Measurements from ENCODE around the gene SIX1. TPM values are rescaled to one million over a fixed set of nuclear protein-coding genes. Genes with fewer than 3 reads are reported as not detected.

Gene SIX1
- total and polyA plus RNA-seq, 2 of the 4 experiments (the other 2 are of a cell fraction), result 7.7 to 15.0 TPM

GRCh38 chr14:60647081-60647836, 2.0 kb downstream of the SIX1 start:
- 0 out of 2 replicates have a peak, but pooled peaks cover 2% of the 10 kb centered on the region for H3K9me1 ChIP-seq (ENCODE audit: insufficient read depth, low read length)
- H3K27ac ChIP-seq (ENCODE audit: insufficient read depth, low read length), result peak overlapping the region; percentile 98
- peaks cover 7% of the 10 kb centered on the region; the same call in 1 of the 2 replicates for H3K4me1 ChIP-seq (ENCODE audit: control insufficient read depth, insufficient read depth, low read length)
- peak overlapping the region; percentile 25; the same call in 1 of the 2 replicates for H4K5ac ChIP-seq (ENCODE audit: low read depth, low read length)
- dilution Hi-C loops (cut with HindIII; ENCODE audit: low sequenced_read_pairs, unreplicated experiment) (loop anchor here (25.0 kb wide), 1 partner anchor 390 kb away; no protein-coding TSS in a partner anchor), intact Hi-C loops (cut with micrococcal nuclease) (loop anchor here (5.0 kb wide), 3 partner anchors 455 to 605 kb away; no protein-coding TSS in a partner anchor), in situ Hi-C loops (cut with MboI; ENCODE audit: low sequenced_read_pairs) (loop anchor here (25.0 kb wide), 2 partner anchors 340 to 915 kb away; partner anchors contain the start of genes SLC38A6 and TRMT5)
- H3K4me2 ChIP-seq (ENCODE audit: low read depth, low read length), result peak overlapping the region; percentile 89
- H3K4me3 ChIP-seq (ENCODE audit: insufficient read depth, low read depth, low read length), result peak overlapping the region; percentile 74
- ChIA-PET POLR2A (ENCODE audit: unreplicated experiment) (no interaction called here), CTCF (interaction anchor here (0.6 kb wide), 1 partner anchor 138 kb away, joined by 4 read pairs; no protein-coding TSS in a partner anchor)
- H2AFZ ChIP-seq (replicated peaks; ENCODE audit: low read length, poor library complexity), result peak overlapping the region; percentile 71
- H2AK5ac ChIP-seq (ENCODE audit: low read depth, low read length), result peak overlapping the region; percentile 78; the same call in 1 of the 2 replicates
- BruUV-seq (replicated peaks), result no TSS peak
- H3K4ac ChIP-seq (ENCODE audit: low read depth, low read length), result peak overlapping the region; percentile 88
- H3K56ac ChIP-seq (ENCODE audit: extremely low read depth, insufficient read depth, low read length), result peak overlapping the region; percentile 96
- peaks cover 24% of the 10 kb centered on the region; the same call in 1 of the 2 replicates for H3K36me3 ChIP-seq (ENCODE audit: control insufficient read depth, insufficient read depth, low read length)
- 14% methylated on average over 9 of the region's 43 CpGs; no CpG with 5 or more reads in 1 of the 2 experiments for WGBS, 2 experiments (ENCODE audit: extremely low coverage in 2 of 2, insufficient read length in 1 of 2)
- peak; percentile 69 for DNase-seq
- H2AK9ac ChIP-seq (replicated peaks; ENCODE audit: low read depth, low read length, poor library complexity), result peak overlapping the region; percentile 84
- no peak overlapping the region for H2BK20ac ChIP-seq (ENCODE audit: low read depth, low read length)
- peak overlapping the region; percentile 84 for H2BK5ac ChIP-seq (ENCODE audit: low read depth, low read length, poor library complexity, severe bottlenecking)
- peak overlapping the region; percentile 67 for H3K18ac ChIP-seq (ENCODE audit: low read depth, low read length)
- H4K91ac ChIP-seq (ENCODE audit: insufficient read depth, low read depth, low read length), result peak overlapping the region; percentile 75
- peaks cover 3 to 41% of the 10 kb centered on the region in 2 experiments for H3K79me1 ChIP-seq (ENCODE audit: low read depth in 1 of 2, low read length in 2 of 2)
- no peaks in the 10 kb centered on the region; the same call in 1 of the 2 replicates for H3K27me3 ChIP-seq (ENCODE audit: control insufficient read depth, insufficient read depth, low read length)
- H4K20me1 ChIP-seq (ENCODE audit: insufficient read depth, low read length), result peaks cover 38% of the 10 kb centered on the region
- no peak for ATAC-seq (ENCODE audit: low read depth)
- H3K9me3 ChIP-seq (ENCODE audit: control insufficient read depth, insufficient read depth, low read length), result no peaks in the 10 kb centered on the region
- H3K14ac ChIP-seq (replicated peaks; ENCODE audit: low read depth, low read length), result peak overlapping the region; percentile 98
- H4K8ac ChIP-seq (ENCODE audit: low read depth in 2 of 2, low read length in 2 of 2), result peak overlapping the region; percentile 19 to 75
- H2BK120ac ChIP-seq (ENCODE audit: low read depth, low read length), result peak overlapping the region; percentile 81
- H2BK15ac ChIP-seq (ENCODE audit: low read depth, low read length), result peak overlapping the region; percentile 73; the same call in 2 of the 3 replicates
- H3K9ac ChIP-seq (ENCODE audit: low read depth, low read length), result peak overlapping the region; percentile 99
- peak overlapping the region; percentile 93 for H3K23ac ChIP-seq (ENCODE audit: low read depth, low read length)
- no peak for TF ChIP-seq RFX5 (IDR thresholded peaks at IDR 0.05; ENCODE audit: low read depth, low read length)
- no peak for TF ChIP-seq CHD1 (IDR thresholded peaks at IDR 0.05; ENCODE audit: low read depth, low read length)
- no peak for TF ChIP-seq CEBPB (IDR thresholded peaks at IDR 0.05; ENCODE audit: low read depth, low read length)
- no peak for TF ChIP-seq SMC3 (IDR thresholded peaks at IDR 0.05; ENCODE audit: low read depth, low read length)
- TF ChIP-seq MXI1 (IDR thresholded peaks at IDR 0.05; ENCODE audit: borderline replicate concordance, low read depth, low read length), result no peak
- TF ChIP-seq BHLHE40 (IDR thresholded peaks at IDR 0.05; ENCODE audit: low read depth, low read length), result no peak
- no peak for TF ChIP-seq RCOR1 (IDR thresholded peaks at IDR 0.05; ENCODE audit: insufficient replicate concordance, low read length)
